Fibroblast of pulmonary artery (primary cell): ENCODE data around the gene PARD3.
A peak's percentile ranks its signal among the peaks of the same experiment; 100 is the strongest.

Experiments used
- DNase-seq: peaks from one replicate; pipeline ENCODE4 v3.0.0-alpha.2; 2010; ENCODE audit warnings: low read depth
- H3K4me3 ChIP-seq: replicated peaks from 2 replicates; pipeline ENCODE4 v1.5.1; 2011; ENCODE audit warnings: low read depth, mild to moderate bottlenecking, control low read depth, low read length, moderate library complexity
- CTCF ChIP-seq: IDR thresholded peaks from 2 replicates; pipeline ENCODE4 v1.5.1; 2011; ENCODE audit warnings: mild to moderate bottlenecking, control low read depth, low read length, inconsistent platforms; ENCODE audit errors: missing control alignments

The PARD3 gene

GRCh38 chr10:34815185-34816084, at the start of gene PARD3:
Gene PARD3 (minus strand): TSS chr10:34815296. CDS start chr10:34814995, 301 bp downstream.
- peak; percentile 69 for DNase-seq
- no peak for TF ChIP-seq CTCF
- H3K4me3 ChIP-seq = peak within 1 kb of the TSS; percentile 74

GRCh38 chr10:34864149-34865067, 49.3 kb upstream of the PARD3 start:
- DNase-seq = no peak
- TF ChIP-seq CTCF = no peak
- no peak overlapping the region for H3K4me3 ChIP-seq

GRCh38 chr10:34862892-34863291, 47.8 kb upstream of the PARD3 start:
- TF ChIP-seq CTCF = no peak
- no peak overlapping the region for H3K4me3 ChIP-seq
- no peak for DNase-seq

GRCh38 chr10:34861293-34862021, 46.4 kb upstream of the PARD3 start:
- no peak for TF ChIP-seq CTCF
- no peak overlapping the region for H3K4me3 ChIP-seq
- no peak for DNase-seq

- DNase-seq = peak; percentile 18
Observed at GRCh38 chr10:34859170-34859569, 44.1 kb upstream of the PARD3 start.

More at GRCh38 chr10:34859170-34859569, 44.1 kb upstream of the PARD3 start:
- TF ChIP-seq CTCF = no peak
- H3K4me3 ChIP-seq = no peak overlapping the region
